ENCODE measurements around the gene DROSHA. TPM values are rescaled to one million over a fixed set of nuclear protein-coding genes. Genes with fewer than 3 reads are reported as not detected.

The DROSHA gene
- total and polyA plus RNA-seq, 10 of the 15 experiments (the other 5 are each of a cell fraction or from before 2014, with no cell fraction given): 27.9 to 55.0 (median 37.6) TPM

DNA sequence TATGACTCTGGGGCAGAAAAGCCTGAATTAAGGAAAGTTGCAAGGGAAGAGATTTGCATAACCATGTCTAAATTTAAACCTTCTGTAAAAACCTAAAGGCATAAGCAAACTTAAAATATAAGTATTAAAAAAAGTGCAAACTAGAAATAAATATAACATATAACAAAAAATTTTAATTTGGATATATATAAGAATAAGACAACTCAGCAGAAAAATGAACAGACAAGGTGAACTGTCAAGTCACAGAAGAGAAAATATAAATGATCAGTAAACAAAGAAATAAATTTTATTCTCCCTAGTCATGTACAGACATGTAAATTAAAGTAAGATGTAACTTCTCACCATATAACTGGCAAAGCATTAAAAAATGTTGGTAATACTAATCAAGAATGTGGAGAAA, 37.2 kb upstream of the DROSHA start:
- in situ Hi-C loops (cut with MboI): no loop called here
- Histone ChIP-seq H3K9ac (ENCODE audit: control insufficient read depth, insufficient read depth, low read length) (no peak overlapping the region), H3K4me2 (ENCODE audit: control insufficient read depth, insufficient read depth) (no peak overlapping the region), H3K36me3 (ENCODE audit: control insufficient read depth in 2 of 2, insufficient read depth in 2 of 2, low read length in 1 of 2) (no peaks in the 10 kb centered on the region), H3K4me1 (ENCODE audit: control insufficient read depth, insufficient read depth, low read length) (no peaks in the 10 kb centered on the region), H4K20me1 (ENCODE audit: control insufficient read depth, insufficient read depth) (no peaks in the 10 kb centered on the region), H3K4me3 (no peak overlapping the region), H3K9me3 (replicated peaks; ENCODE audit: control insufficient read depth, insufficient read depth, low read length) (no peaks in the 10 kb centered on the region; the same call in 2 of the 3 replicates), H3K27ac (ENCODE audit: control insufficient read depth, insufficient read depth) (no peak overlapping the region), H2AFZ (ENCODE audit: control insufficient read depth, low read depth, low read length) (no peak overlapping the region), H3K27me3 (replicated peaks in 1 of 2; ENCODE audit: control insufficient read depth in 2 of 2, insufficient read depth in 2 of 2, low read length in 1 of 2) (no peaks in the 10 kb centered on the region), H3K79me2 (ENCODE audit: control insufficient read depth, insufficient read depth, low read length) (no peaks in the 10 kb centered on the region)
- CTCF ChIA-PET: no interaction called here
- no TSS peak for BruUV-seq (replicated peaks)
- intact Hi-C loops (cut with micrococcal nuclease; ENCODE audit: unreplicated experiment): no loop called here
- TF ChIP-seq NR2C2 (IDR thresholded peaks at IDR 0.05; ENCODE audit: borderline replicate concordance, control insufficient read depth, insufficient read length, low read depth): no peak
- RAD21 ChIA-PET (ENCODE audit: unreplicated experiment): no interaction called here
- FAIRE-seq: no peak
- POLR2A ChIA-PET: no interaction called here
- no peak for ATAC-seq
- SMC1A ChIA-PET (ENCODE audit: uncharacterized antibody, unreplicated experiment): no interaction called here
- no peak for DNase-seq (ENCODE audit: low read depth, low spot score)

DNA sequence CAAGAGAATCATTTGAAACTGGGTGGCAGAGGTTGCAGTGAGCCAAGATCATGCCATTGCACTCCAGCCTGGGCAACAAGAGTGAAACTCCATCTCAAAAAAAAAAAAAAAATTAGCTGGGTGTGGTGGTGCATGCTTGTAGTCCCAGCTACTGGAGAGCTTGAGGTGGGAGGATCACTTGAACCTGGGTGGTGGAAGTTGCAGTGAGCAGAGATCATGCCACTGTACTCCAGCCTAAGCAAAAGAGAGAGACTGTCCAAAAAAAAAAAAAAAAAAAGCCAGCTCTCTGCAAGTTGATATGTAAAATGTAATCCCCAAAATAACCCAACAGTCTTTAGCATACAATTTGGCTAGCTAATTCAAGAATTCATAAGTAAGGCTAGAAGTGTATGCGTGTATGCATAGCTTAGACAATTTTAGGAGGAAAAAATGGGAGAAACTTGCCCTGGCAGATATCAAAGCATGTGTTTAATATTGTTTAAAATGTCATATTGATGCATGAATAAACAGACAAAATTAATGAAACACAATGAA, 36.5 kb upstream of the DROSHA start:
- no peaks in the 10 kb centered on the region for H3K27me3 ChIP-seq (replicated peaks in 1 of 2; ENCODE audit: control insufficient read depth in 2 of 2, insufficient read depth in 2 of 2, low read length in 1 of 2)
- H3K79me2 ChIP-seq (ENCODE audit: control insufficient read depth, insufficient read depth, low read length): no peaks in the 10 kb centered on the region
- H3K36me3 ChIP-seq (ENCODE audit: control insufficient read depth in 2 of 2, insufficient read depth in 2 of 2, low read length in 1 of 2): no peaks in the 10 kb centered on the region
- ChIA-PET CTCF (no interaction called here), SMC1A (ENCODE audit: uncharacterized antibody, unreplicated experiment) (no interaction called here), RAD21 (ENCODE audit: unreplicated experiment) (no interaction called here), POLR2A (no interaction called here)
- WGBS (ENCODE audit: insufficient coverage, insufficient replicate concordance, low lambda C conversion rate, missing lambda C conversion rate): 5% methylated on average over 1 of the region's 1 CpG
- H3K27ac ChIP-seq (ENCODE audit: control insufficient read depth, insufficient read depth): no peak overlapping the region
- ATAC-seq: no peak
- FAIRE-seq: no peak
- no peak for DNase-seq (ENCODE audit: low read depth, low spot score)
- H4K20me1 ChIP-seq (ENCODE audit: control insufficient read depth, insufficient read depth): no peaks in the 10 kb centered on the region
- no peaks in the 10 kb centered on the region; the same call in 2 of the 3 replicates for H3K9me3 ChIP-seq (replicated peaks; ENCODE audit: control insufficient read depth, insufficient read depth, low read length)
- H3K4me3 ChIP-seq: no peak overlapping the region
- no TSS peak for BruUV-seq (replicated peaks)
- intact Hi-C loops (cut with micrococcal nuclease; ENCODE audit: unreplicated experiment): no loop called here
- in situ Hi-C loops (cut with MboI): no loop called here
- no peaks in the 10 kb centered on the region for H3K4me1 ChIP-seq (ENCODE audit: control insufficient read depth, insufficient read depth, low read length)
- H2AFZ ChIP-seq (ENCODE audit: control insufficient read depth, low read depth, low read length): no peak overlapping the region
- no peak overlapping the region for H3K4me2 ChIP-seq (ENCODE audit: control insufficient read depth, insufficient read depth)
- H3K9ac ChIP-seq (ENCODE audit: control insufficient read depth, insufficient read depth, low read length): no peak overlapping the region
- TF ChIP-seq FOXM1 (IDR thresholded peaks at IDR 0.05; ENCODE audit: low read depth, low read length) (no peak), SREBF1 (IDR thresholded peaks at IDR 0.05; ENCODE audit: low read length) (no peak), CEBPB (IDR thresholded peaks at IDR 0.05; ENCODE audit: borderline replicate concordance in 1 of 2, low read depth in 2 of 2, low read length in 2 of 2) (no peak), MYB (IDR thresholded peaks at IDR 0.05; ENCODE audit: borderline replicate concordance, low read depth, low read length) (no peak), STAT1 (conservative IDR thresholded peaks at IDR 0.05) (no peak), SMAD5 (IDR thresholded peaks at IDR 0.05; ENCODE audit: low read depth) (no peak), ETV6 (conservative IDR thresholded peaks at IDR 0.05 in 1 of 2, IDR thresholded peaks at IDR 0.05 in 1 of 2; ENCODE audit: borderline replicate concordance in 1 of 2, low read depth in 1 of 2) (no peak), REST (IDR thresholded peaks at IDR 0.05; ENCODE audit: low read depth, low read length) (no peak), NR2C1 (IDR thresholded peaks at IDR 0.05) (no peak), NFXL1 (IDR thresholded peaks at IDR 0.05; ENCODE audit: borderline replicate concordance) (no peak), IKZF1 (conservative IDR thresholded peaks at IDR 0.05) (no peak), ZBED1 (IDR thresholded peaks at IDR 0.05; ENCODE audit: borderline replicate concordance) (no peak), MEF2B (IDR thresholded peaks at IDR 0.05; ENCODE audit: partially characterized antibody, poor library complexity, severe bottlenecking) (no peak), SMAD1 (IDR thresholded peaks at IDR 0.05; ENCODE audit: low read depth, partially characterized antibody) (no peak), NR2C2 (IDR thresholded peaks at IDR 0.05; ENCODE audit: borderline replicate concordance, control insufficient read depth, insufficient read length, low read depth) (no peak)
